GM19099 (cell line): ENCODE measurements around the gene GPR173.

ENCODE experiments used
- POLR2A ChIP-seq: IDR thresholded peaks from 3 replicates; pipeline ENCODE4 v1.6.1; 2011; ENCODE audit warnings: low read depth; ENCODE audit not compliant: insufficient read length; ENCODE audit errors: extremely low read depth

The GPR173 gene

DNA sequence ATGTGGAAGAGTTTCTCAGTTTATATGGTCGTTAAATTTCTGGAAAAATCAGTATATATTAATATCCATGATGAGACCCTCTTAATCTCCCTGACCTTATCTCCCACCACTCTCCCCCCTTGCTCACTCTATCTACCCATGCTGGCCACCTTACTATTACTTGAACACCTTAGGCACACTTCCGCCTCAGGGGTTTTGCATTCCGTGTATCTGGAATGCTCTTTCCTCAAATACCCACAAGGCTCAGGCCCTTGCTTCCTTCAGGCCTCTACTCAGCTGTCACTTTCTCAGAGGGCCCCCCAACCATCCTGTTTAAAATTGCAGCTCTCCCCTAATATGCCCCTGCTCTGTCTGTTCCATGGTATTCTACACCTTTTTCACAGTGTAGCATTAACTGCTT is 47.2 kb downstream of the GPR173 start:
- TF ChIP-seq POLR2A: no peak

DNA sequence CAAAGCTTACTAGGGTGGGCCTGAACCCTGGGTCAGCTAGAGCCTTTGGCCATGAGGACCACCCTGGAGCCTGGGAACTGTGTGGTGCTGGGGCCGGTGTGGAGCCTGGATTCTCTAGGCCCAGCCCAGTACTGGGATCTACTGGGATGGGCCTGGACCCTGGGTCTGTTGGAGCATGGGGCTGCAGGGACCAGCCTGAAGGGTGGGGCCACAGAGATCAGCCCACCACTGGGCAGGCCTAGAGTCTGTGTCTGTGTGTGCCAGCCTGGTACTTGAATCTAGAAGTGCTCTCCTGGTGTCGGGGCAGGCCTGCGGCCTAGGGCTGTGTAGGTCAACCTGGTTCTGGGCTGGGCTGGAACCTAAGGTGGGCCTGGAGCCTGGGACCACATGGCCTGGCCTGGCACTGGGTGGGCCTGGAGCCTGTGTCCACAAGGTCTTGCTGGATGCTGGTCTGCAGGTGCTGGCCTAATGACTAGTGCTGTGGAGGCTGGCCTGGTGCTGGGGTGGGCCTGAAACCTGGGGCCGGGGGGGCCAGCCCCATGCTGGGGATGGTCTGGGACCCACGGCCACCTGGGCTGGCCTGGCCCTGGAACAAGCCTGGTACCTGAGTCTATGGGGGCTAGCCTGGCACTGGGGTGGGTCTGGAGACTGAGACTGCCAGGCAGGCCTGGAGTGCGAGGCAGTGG is 66.4 kb downstream of the GPR173 start:
- TF ChIP-seq POLR2A: no peak

DNA sequence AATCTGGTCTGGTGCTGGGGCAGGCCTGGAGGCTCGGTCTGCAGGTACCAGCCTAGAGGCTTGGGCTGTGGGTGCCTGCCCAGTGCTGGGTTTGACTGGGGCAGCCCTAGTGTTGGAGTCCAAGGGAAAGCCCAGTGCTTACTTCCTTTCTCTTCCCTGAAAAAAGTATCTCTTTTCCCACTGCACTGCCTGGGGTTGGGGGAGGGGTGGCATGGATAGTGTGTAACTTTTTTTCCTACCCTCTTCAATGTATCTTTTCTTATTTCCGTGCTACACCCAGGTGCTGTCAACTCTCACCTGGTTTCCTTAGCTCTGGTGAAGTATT is 66.9 kb downstream of the GPR173 start:
- no peak for TF ChIP-seq POLR2A

DNA sequence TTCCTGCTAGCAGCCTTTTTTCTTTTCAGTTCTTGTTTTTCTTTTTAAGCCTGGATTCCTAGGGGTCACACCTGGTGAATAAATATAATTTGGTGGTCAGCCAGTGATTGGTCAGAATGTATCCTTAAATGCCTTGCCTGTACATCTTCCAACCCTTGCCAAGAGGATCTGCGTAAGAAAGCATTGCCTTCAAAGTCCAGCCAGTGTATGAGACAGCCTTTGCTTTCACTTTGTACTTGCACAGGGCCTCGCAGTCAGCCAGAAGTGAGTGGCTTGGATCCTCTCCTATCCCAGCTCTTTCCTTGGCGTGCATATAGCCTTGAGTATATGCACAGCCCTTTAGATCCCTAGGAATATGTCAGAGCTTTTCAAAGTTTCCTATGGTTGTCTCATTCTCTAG is 67.5 kb downstream of the GPR173 start:
- TF ChIP-seq POLR2A: no peak

DNA sequence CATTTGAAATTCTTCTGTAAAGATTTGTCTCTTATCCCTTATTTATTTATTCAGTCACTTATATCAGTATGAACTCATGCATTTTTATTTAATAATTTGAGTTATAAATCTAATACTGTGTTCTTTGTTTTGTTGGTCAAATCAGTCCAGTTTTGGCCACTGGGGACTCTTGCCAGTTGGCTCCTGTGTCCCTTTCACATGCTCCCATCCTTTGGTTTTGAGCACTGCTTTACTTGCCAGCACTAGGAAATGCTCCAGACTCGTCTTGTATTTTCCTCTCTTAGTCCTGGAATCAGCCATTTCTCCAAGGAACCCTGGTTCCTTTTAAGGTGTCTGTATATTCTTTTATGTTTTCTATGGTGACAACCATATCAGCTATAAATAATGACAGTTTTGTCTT is 73.4 kb downstream of the GPR173 start:
- TF ChIP-seq POLR2A: no peak

DNA sequence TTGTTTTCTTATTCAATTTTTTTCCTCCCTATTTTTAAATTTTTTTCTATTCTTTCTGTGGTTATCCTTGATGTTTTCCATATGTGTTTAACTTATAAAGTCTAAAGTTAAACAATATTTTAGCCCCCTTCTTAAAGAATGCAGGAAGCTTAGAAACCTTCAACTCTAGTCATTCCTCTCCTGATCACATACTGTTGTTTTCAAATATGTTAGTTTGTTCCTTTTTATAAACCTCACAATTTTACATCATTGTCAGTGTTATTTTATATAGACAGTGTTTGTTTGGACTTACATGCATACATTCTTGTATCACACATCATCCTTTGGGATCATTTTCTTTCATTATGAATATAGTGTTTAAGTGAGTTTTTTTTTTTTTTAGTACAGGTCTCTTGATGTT is 76.9 kb downstream of the GPR173 start:
- TF ChIP-seq POLR2A: no peak

DNA sequence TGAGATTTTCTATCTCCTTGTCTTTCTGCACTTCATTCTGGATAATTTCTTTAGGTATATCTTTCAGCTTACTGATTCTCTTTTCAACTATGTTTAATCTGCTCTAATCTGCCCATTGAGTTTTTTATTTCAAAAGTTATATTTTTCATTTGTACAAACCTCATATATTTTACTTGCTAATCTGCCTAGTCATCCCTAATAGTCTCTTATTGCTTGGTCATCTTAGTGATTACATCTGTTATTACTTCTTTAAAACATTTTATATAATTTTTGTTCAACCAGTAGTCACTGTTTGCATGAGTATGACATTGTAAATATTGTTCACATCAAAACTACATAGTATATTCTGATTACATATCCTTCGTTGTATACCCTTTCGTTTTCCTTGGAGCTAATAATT is 77.8 kb downstream of the GPR173 start:
- no peak for TF ChIP-seq POLR2A

DNA sequence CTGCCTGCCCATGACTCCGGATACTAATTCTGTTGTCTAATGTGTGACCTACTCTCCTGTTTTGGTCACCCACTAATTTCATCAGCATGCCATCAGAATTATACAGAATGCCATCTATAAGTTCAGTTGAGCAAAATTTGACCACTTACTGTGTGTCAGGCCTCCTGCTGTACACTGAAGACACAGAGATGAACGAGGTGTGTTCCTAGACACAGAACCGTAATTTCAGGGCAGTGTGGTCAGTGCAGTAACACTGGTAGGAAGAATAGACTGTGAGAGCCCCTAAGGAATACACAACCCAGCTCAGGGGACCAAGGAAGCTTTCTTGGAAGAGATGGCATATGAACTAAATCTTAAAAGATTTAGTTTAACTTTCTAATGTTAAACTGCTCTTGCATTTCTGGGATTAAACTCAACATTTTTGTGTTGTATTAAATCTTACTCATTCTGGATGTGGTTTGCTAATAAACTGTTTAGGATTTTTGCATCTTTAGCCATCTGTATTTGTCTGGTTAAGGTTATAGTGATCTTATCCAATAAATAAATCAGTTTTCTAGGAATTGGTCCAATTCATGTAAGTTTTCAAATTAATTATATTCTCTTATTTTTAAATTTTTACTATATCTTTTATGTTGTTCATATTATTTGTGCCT is 79.6 kb downstream of the GPR173 start:
- no peak for TF ChIP-seq POLR2A
